Measurements from ENCODE around the gene KIAA1671.

The KIAA1671 gene

GRCh38 chr22:24952837-24953383 lies 394 bp downstream of the KIAA1671 start:
- DNase-seq (ENCODE audit: low spot score) = peak; percentile 73

GRCh38 chr22:24953384-24954113 lies 1.0 kb downstream of the KIAA1671 start:
- peak; percentile 35 for DNase-seq (ENCODE audit: low spot score)

- DNase-seq (ENCODE audit: low spot score) = no peak
Measured at GRCh38 chr22:24954114-24954463, 1.6 kb downstream of the KIAA1671 start.

- DNase-seq (ENCODE audit: low spot score) = no peak
Measured at GRCh38 chr22:24954856-24955255, 2.3 kb downstream of the KIAA1671 start.

GRCh38 chr22:24957043-24957442 lies 4.5 kb downstream of the KIAA1671 start:
- no peak for DNase-seq (ENCODE audit: low spot score)

GRCh38 chr22:24961217-24961844 lies 8.8 kb downstream of the KIAA1671 start:
- no peak for DNase-seq (ENCODE audit: low spot score)

GRCh38 chr22:24962094-24962493 lies 9.6 kb downstream of the KIAA1671 start:
- DNase-seq (ENCODE audit: low spot score) = no peak

- DNase-seq (ENCODE audit: low spot score) = no peak
Measured at GRCh38 chr22:24962835-24963234, 10.3 kb downstream of the KIAA1671 start.

- DNase-seq (ENCODE audit: low spot score) = no peak
Measured at GRCh38 chr22:24964441-24964840, 11.9 kb downstream of the KIAA1671 start.

- DNase-seq (ENCODE audit: low spot score) = no peak
Measured at GRCh38 chr22:24965822-24966626, 13.5 kb downstream of the KIAA1671 start.

GRCh38 chr22:24968066-24968561 lies 15.6 kb downstream of the KIAA1671 start:
- DNase-seq (ENCODE audit: low spot score) = no peak

- peak; percentile 28 for DNase-seq (ENCODE audit: low spot score)
Measured at GRCh38 chr22:24969560-24970301, 17.2 kb downstream of the KIAA1671 start.

- DNase-seq (ENCODE audit: low spot score) = no peak
Measured at GRCh38 chr22:24972369-24972768, 19.9 kb downstream of the KIAA1671 start.

- DNase-seq (ENCODE audit: low spot score) = no peak
Measured at GRCh38 chr22:24973872-24974271, 21.4 kb downstream of the KIAA1671 start.

- no peak for DNase-seq (ENCODE audit: low spot score)
Measured at GRCh38 chr22:24975125-24975640, 22.7 kb downstream of the KIAA1671 start.

- DNase-seq (ENCODE audit: low spot score) = no peak
Measured at GRCh38 chr22:24975813-24976341, 23.4 kb downstream of the KIAA1671 start.

GRCh38 chr22:24976442-24977218 lies 24.1 kb downstream of the KIAA1671 start:
- no peak for DNase-seq (ENCODE audit: low spot score)

- DNase-seq (ENCODE audit: low spot score) = no peak
Measured at GRCh38 chr22:24977370-24978221, 25.1 kb downstream of the KIAA1671 start.

- no peak for DNase-seq (ENCODE audit: low spot score)
Measured at GRCh38 chr22:24978308-24978707, 25.8 kb downstream of the KIAA1671 start.

GRCh38 chr22:24981066-24981465 lies 28.6 kb downstream of the KIAA1671 start:
- no peak for DNase-seq (ENCODE audit: low spot score)

All from HuH-7.5 (cell line).